Measurements from ENCODE around the gene CACNA1C. TPM values are rescaled to one million over a fixed set of nuclear protein-coding genes. Genes with fewer than 3 reads are reported as not detected.

Gene CACNA1C
- total and polyA plus RNA-seq, 10 of the 15 experiments (the other 5 are each of a cell fraction or from before 2014, with no cell fraction given): under 0.01 to 0.15 (median 0.09) TPM; not detected in 5

- ChIA-PET POLR2A (no interaction called here), SMC1A (ENCODE audit: uncharacterized antibody, unreplicated experiment) (no interaction called here), RAD21 (ENCODE audit: unreplicated experiment) (no interaction called here), CTCF (no interaction called here)
- in situ Hi-C loops (cut with MboI) (no loop called here), intact Hi-C loops (cut with micrococcal nuclease; ENCODE audit: unreplicated experiment) (no loop called here)
- Histone ChIP-seq H3K9ac (ENCODE audit: control insufficient read depth, insufficient read depth, low read length) (no peak overlapping the region), H3K4me1 (ENCODE audit: control insufficient read depth, insufficient read depth, low read length) (no peaks in the 10 kb centered on the region), H3K9me3 (replicated peaks; ENCODE audit: control insufficient read depth, insufficient read depth, low read length) (no peaks in the 10 kb centered on the region), H3K4me2 (ENCODE audit: control insufficient read depth, insufficient read depth) (no peak overlapping the region), H3K27me3 (replicated peaks in 1 of 2; ENCODE audit: control insufficient read depth in 2 of 2, insufficient read depth in 2 of 2, low read length in 1 of 2) (peaks cover 0 to 3% of the 10 kb centered on the region in 2 experiments; a peak in 3 of 4 replicates), H3K4me3 (no peak overlapping the region), H2AFZ (ENCODE audit: control insufficient read depth, low read depth, low read length) (no peak overlapping the region), H3K36me3 (ENCODE audit: control insufficient read depth in 2 of 2, insufficient read depth in 2 of 2, low read length in 1 of 2) (no peaks in the 10 kb centered on the region), H3K79me2 (ENCODE audit: control insufficient read depth, insufficient read depth, low read length) (no peaks in the 10 kb centered on the region), H4K20me1 (ENCODE audit: control insufficient read depth, insufficient read depth) (no peaks in the 10 kb centered on the region), H3K27ac (ENCODE audit: control insufficient read depth, insufficient read depth) (no peak overlapping the region)
- TF ChIP-seq ZNF622 (IDR thresholded peaks at IDR 0.05): no peak
- no peak for TF ChIP-seq LARP7 (IDR thresholded peaks at IDR 0.05)
- TF ChIP-seq CHD4 (IDR thresholded peaks at IDR 0.05): no peak
- no peak for TF ChIP-seq NFYA (IDR thresholded peaks at IDR 0.05; ENCODE audit: borderline replicate concordance, low read depth, low read length)
- no peak for TF ChIP-seq JUNB (IDR thresholded peaks at IDR 0.05)
- TF ChIP-seq BCL11A (IDR thresholded peaks at IDR 0.05; ENCODE audit: low read depth, low read length): no peak
- TF ChIP-seq SPI1 (IDR thresholded peaks at IDR 0.05; ENCODE audit: borderline replicate concordance, insufficient read depth, low read depth, low read length): no peak
- no peak for ATAC-seq
- FAIRE-seq: no peak
- no peak for DNase-seq (ENCODE audit: low read depth, low spot score)
- WGBS (ENCODE audit: insufficient coverage, insufficient replicate concordance, low lambda C conversion rate, missing lambda C conversion rate): 28% methylated on average over 17 of the region's 17 CpGs
- BruUV-seq (replicated peaks): no TSS peak
Observed at GRCh38 chr12:2606186-2606910, 553.6 kb downstream of the CACNA1C start.

- no peak for ATAC-seq
- DNase-seq (ENCODE audit: low read depth, low spot score): no peak
- ChIA-PET SMC1A (ENCODE audit: uncharacterized antibody, unreplicated experiment) (no interaction called here), RAD21 (ENCODE audit: unreplicated experiment) (no interaction called here), CTCF (no interaction called here), POLR2A (no interaction called here)
- 27% methylated on average over 10 of the region's 10 CpGs for WGBS (ENCODE audit: insufficient coverage, insufficient replicate concordance, low lambda C conversion rate, missing lambda C conversion rate)
- H3K4me2 ChIP-seq (ENCODE audit: control insufficient read depth, insufficient read depth): no peak overlapping the region
- H4K20me1 ChIP-seq (ENCODE audit: control insufficient read depth, insufficient read depth): no peaks in the 10 kb centered on the region
- in situ Hi-C loops (cut with MboI) (no loop called here), intact Hi-C loops (cut with micrococcal nuclease; ENCODE audit: unreplicated experiment) (no loop called here)
- no peaks in the 10 kb centered on the region for H3K9me3 ChIP-seq (replicated peaks; ENCODE audit: control insufficient read depth, insufficient read depth, low read length)
- H3K79me2 ChIP-seq (ENCODE audit: control insufficient read depth, insufficient read depth, low read length): no peaks in the 10 kb centered on the region
- no TSS peak for BruUV-seq (replicated peaks)
- H2AFZ ChIP-seq (ENCODE audit: control insufficient read depth, low read depth, low read length): no peak overlapping the region
- H3K4me3 ChIP-seq: no peak overlapping the region
- H3K9ac ChIP-seq (ENCODE audit: control insufficient read depth, insufficient read depth, low read length): no peak overlapping the region
- H3K27me3 ChIP-seq (replicated peaks in 1 of 2; ENCODE audit: control insufficient read depth in 2 of 2, insufficient read depth in 2 of 2, low read length in 1 of 2): peaks cover 1 to 3% of the 10 kb centered on the region in 2 experiments; a peak in 3 of 4 replicates
- no peak overlapping the region for H3K27ac ChIP-seq (ENCODE audit: control insufficient read depth, insufficient read depth)
- no peaks in the 10 kb centered on the region for H3K36me3 ChIP-seq (ENCODE audit: control insufficient read depth in 2 of 2, insufficient read depth in 2 of 2, low read length in 1 of 2)
- no peaks in the 10 kb centered on the region for H3K4me1 ChIP-seq (ENCODE audit: control insufficient read depth, insufficient read depth, low read length)
- no peak for TF ChIP-seq MLLT1 (IDR thresholded peaks at IDR 0.05)
- no peak for TF ChIP-seq SMARCA5 (IDR thresholded peaks at IDR 0.05)
- no peak for TF ChIP-seq ATF2 (IDR thresholded peaks at IDR 0.05; ENCODE audit: low read length)
- TF ChIP-seq NFXL1 (IDR thresholded peaks at IDR 0.05; ENCODE audit: borderline replicate concordance): no peak
- TF ChIP-seq PML (IDR thresholded peaks at IDR 0.05; ENCODE audit: low read length): no peak
- no peak for TF ChIP-seq MTA2 (IDR thresholded peaks at IDR 0.05; ENCODE audit: low read depth)
- TF ChIP-seq RB1 (IDR thresholded peaks at IDR 0.05; ENCODE audit: borderline replicate concordance): no peak
- no peak for FAIRE-seq
Observed at GRCh38 chr12:2607881-2608607, 555.3 kb downstream of the CACNA1C start.

Measured in GM12878 (cell line).